Measurements from ENCODE around the gene PCYT1B.

- TF ChIP-seq CTCF (IDR thresholded peaks at IDR 0.05) = no peak
- TF ChIP-seq POLR2A (IDR thresholded peaks at IDR 0.05) = no peak
- TF ChIP-seq POLR2AphosphoS5 (IDR thresholded peaks at IDR 0.05) = no peak
These were observed 72.4 kb downstream of the PCYT1B start for GRCh38 chrX:24574743-24575142.

All from transverse colon (tissue), 4 donors.